Endothelial cell (in vitro differentiated cells): ENCODE measurements around the gene TAF15. TPM values are rescaled to one million over a fixed set of nuclear protein-coding genes. Genes with fewer than 3 reads are reported as not detected.

Source experiments
- DNase-seq: peaks from one replicate; pipeline ENCODE4 v3.0.0; 2021; ENCODE audit warnings: low spot score
- H3K27ac Mint-ChIP-seq: one replicate; pipeline ENCODE4 v1.8.0; 2021; ENCODE audit warnings: mixed read lengths, inconsistent platforms; ENCODE audit not compliant: unreplicated experiment
- H3K27me3 Mint-ChIP-seq: one replicate; pipeline ENCODE4 v1.8.0; 2021; ENCODE audit warnings: mild to moderate bottlenecking, moderate library complexity, mixed read lengths, inconsistent platforms; ENCODE audit not compliant: unreplicated experiment
- H3K36me3 Mint-ChIP-seq: one replicate; pipeline ENCODE4 v1.8.0; 2021; ENCODE audit warnings: mild to moderate bottlenecking, low read depth, mixed read lengths, inconsistent platforms; ENCODE audit not compliant: unreplicated experiment
- H3K4me1 Mint-ChIP-seq: one replicate; pipeline ENCODE4 v1.8.0; 2021; ENCODE audit warnings: mild to moderate bottlenecking, mixed read lengths, inconsistent platforms; ENCODE audit not compliant: unreplicated experiment
- H3K4me3 Mint-ChIP-seq: one replicate; pipeline ENCODE4 v1.8.0; 2021; ENCODE audit warnings: mild to moderate bottlenecking, mixed read lengths, inconsistent platforms; ENCODE audit not compliant: unreplicated experiment
- H3K9me3 Mint-ChIP-seq: one replicate; pipeline ENCODE4 v1.8.0; 2021; ENCODE audit warnings: mixed read lengths, inconsistent platforms; ENCODE audit not compliant: unreplicated experiment
- CTCF ChIP-seq: fragments of 200-600 bp; sonication (generic); IDR thresholded peaks from one replicate; pipeline ENCODE4 v1.5.0; 2021; ENCODE audit warnings: antibody characterized with exemption; ENCODE audit not compliant: unreplicated experiment
- total RNA-seq: library from RNA; stranded (reverse); fragmentation: NEBNext Ultra II Directional; extraction: Animal tissue kit (Norgen Biotek cat#: 25700); gene quantifications from one replicate; pipeline ENCODE4 v1.2.1, GENCODE V29; 2021; ENCODE audit not compliant: unreplicated experiment

The TAF15 gene
- total RNA-seq, 1 donor from 2014 or later, result 188 TPM

DNA sequence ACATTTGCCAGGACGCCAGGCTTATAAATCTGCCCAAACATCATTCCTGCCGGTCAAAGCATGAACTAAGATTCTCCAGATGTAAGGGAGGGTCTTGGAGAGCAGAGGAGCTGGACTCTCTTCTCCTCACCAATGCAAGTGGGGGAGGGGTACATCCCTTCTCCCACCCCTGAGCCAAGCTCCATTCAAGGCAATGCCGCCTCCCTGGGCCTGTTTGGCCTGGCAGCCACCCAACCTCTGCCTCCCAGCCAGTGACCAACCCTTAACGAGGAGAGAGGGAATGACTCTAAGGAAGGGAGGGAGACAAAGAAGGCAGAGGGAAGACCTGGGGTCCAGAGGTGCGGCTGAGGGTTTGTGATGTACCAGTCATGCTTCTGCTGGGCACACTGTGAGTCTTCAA, 34.8 kb upstream of the TAF15 start:
- Mint-ChIP-seq H3K4me1 (peaks cover 27% of the 10 kb centered on the region), H3K9me3 (no peaks in the 10 kb centered on the region), H3K36me3 (no peaks in the 10 kb centered on the region), H3K27me3 (peaks cover 13% of the 10 kb centered on the region), H3K27ac (no peak overlapping the region), H3K4me3 (no peak overlapping the region)
- no peak for TF ChIP-seq CTCF
- DNase-seq, result no peak

- no peak overlapping the region for H3K27ac Mint-ChIP-seq
- H3K4me1 Mint-ChIP-seq, result peaks cover 27% of the 10 kb centered on the region
- no peak overlapping the region for H3K4me3 Mint-ChIP-seq
- DNase-seq, result no peak
- H3K27me3 Mint-ChIP-seq, result peaks cover 13% of the 10 kb centered on the region
- TF ChIP-seq CTCF, result no peak
- H3K36me3 Mint-ChIP-seq, result no peaks in the 10 kb centered on the region
- no peaks in the 10 kb centered on the region for H3K9me3 Mint-ChIP-seq
These were observed 34.2 kb upstream of the TAF15 start for GRCh38 chr17:35775039-35775438.

- DNase-seq, result no peak
- no peak overlapping the region for H3K4me3 Mint-ChIP-seq
- no peak for TF ChIP-seq CTCF
These were observed 33.7 kb upstream of the TAF15 start for GRCh38 chr17:35775583-35775982.

GRCh38 chr17:35778641-35779196, 30.6 kb upstream of the TAF15 start:
- no peak for TF ChIP-seq CTCF
- Mint-ChIP-seq H3K27ac (no peak overlapping the region), H3K9me3 (no peaks in the 10 kb centered on the region)

More at GRCh38 chr17:35775583-35775982, 33.7 kb upstream of the TAF15 start:
- peaks cover 27% of the 10 kb centered on the region for H3K4me1 Mint-ChIP-seq
- no peaks in the 10 kb centered on the region for H3K9me3 Mint-ChIP-seq
- no peak overlapping the region for H3K27ac Mint-ChIP-seq
- peaks cover 13% of the 10 kb centered on the region for H3K27me3 Mint-ChIP-seq
- H3K36me3 Mint-ChIP-seq, result no peaks in the 10 kb centered on the region

GRCh38 chr17:35780950-35781349, 28.3 kb upstream of the TAF15 start:
- no peak for TF ChIP-seq CTCF
- H3K4me1 Mint-ChIP-seq, result no peaks in the 10 kb centered on the region
- H3K27me3 Mint-ChIP-seq, result peaks cover 2% of the 10 kb centered on the region
- no peak overlapping the region for H3K27ac Mint-ChIP-seq
- no peaks in the 10 kb centered on the region for H3K36me3 Mint-ChIP-seq
- H3K9me3 Mint-ChIP-seq, result no peaks in the 10 kb centered on the region
- no peak overlapping the region for H3K4me3 Mint-ChIP-seq
- DNase-seq, result no peak

More at GRCh38 chr17:35778641-35779196, 30.6 kb upstream of the TAF15 start:
- H3K27me3 Mint-ChIP-seq, result peaks cover 8% of the 10 kb centered on the region
- peaks cover 20% of the 10 kb centered on the region for H3K4me1 Mint-ChIP-seq
- H3K36me3 Mint-ChIP-seq, result no peaks in the 10 kb centered on the region
- no peak for DNase-seq
- H3K4me3 Mint-ChIP-seq, result no peak overlapping the region
